ENCODE data around the gene BICRAL.
"Not testable (repeated sequence)": the region's sequence is repeated elsewhere in the genome, so short reads cannot be mapped to it uniquely, and the experiment has no call there.

The BICRAL gene

DNA sequence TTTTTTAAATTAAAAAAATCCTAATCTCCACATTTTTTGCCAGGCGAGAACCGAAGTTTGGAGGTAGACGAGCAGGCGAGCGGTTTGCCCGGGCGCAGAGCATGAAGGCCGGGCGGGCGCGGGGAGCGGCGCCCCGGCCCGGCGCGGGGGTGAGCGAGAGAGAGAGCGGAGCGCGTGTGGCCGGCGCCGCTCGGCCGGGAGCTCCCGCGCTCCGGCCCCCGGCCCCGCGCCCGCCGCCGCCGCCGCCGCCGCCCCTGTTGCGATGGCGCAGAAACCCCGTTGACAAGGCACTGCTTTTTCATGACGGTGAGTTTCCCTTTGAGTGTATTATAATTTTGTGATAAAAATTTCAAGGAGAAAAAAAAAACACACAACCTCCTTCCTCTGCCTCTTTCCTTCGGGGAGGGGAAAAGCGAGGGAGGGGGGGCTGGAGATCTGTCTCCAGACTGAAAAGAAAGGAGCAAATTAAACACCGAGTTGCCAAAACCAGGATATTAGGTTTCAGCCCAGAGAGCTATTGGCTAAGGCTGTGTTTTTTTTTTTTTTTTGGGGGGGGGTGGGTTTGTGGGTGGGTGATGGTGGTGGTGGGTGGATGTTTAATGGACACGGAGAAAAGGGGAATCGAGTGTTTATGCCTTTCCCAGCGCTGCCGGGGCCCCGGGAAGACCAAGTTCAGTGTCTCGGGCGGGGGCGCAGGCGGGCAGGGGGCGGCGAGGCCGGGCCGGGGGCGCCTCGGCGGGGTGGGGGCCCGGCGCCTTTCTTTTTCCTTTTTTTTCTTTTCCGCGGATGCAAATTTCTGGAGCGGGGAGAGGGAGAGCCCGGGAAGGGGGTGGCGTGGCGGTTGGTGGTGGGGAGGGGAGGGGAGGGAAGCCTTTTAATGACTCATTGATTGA, at the start of gene BICRAL:
TSS of gene BICRAL (plus strand) at position 257 of the 893 bp plus-strand sequence. CDS start 39,971 bp downstream, outside the sequence.
- DNase-seq (ENCODE audit: low read depth): peak; percentile 51

DNA sequence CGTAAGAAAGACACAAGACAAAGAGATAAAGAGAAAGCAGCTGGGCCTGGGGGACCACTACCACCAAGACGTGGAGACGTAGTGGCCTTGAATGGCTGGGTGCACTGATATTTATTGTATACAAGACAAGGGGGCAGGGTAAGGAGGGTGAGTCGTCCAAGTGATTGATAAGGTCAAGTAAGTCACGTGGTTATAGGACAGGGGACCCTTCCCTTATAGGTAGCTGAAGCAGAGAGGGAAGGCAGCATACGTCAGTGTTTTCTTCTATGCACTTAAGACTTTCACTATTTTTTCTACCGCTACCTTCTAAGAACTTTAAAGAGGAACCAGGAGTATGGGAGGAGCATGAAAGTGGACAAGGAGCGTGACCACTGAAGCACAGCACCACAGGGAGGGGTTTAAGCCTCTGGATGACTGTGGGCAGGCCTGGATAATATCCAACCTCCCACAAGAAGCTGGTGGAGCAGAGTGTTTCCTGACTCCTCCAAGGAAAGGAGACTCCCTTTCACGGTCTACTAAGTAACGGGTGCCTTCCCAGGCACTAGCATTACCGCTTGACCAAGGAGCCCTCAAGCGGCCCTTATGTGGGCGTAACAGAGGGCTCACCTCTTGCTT, 47.9 kb upstream of the BICRAL start:
- DNase-seq (ENCODE audit: low read depth): not testable (repeated sequence)

GRCh38 chr6:42735976-42736375, 45.9 kb upstream of the BICRAL start:
- no peak for DNase-seq (ENCODE audit: low read depth)

DNA sequence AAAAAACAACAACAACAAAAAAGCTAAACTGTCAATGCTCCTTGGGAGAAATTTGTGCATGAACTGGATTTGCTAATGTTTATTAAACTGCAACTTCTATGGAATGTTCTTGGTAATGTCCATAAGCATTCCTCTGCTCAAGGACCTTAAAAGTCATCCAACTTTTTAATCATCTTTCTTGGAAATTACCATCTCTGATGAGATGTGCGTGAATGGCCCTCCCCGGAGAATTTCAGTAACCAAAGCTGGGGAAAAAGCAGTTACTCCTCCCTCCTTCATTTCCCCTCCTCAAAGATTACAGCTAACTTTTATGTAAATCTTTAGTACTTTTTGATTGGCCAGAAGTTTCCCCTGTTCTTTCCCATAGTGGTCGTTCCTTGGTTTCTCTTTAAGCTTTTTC, 41.1 kb upstream of the BICRAL start:
- no peak for DNase-seq (ENCODE audit: low read depth)

DNA sequence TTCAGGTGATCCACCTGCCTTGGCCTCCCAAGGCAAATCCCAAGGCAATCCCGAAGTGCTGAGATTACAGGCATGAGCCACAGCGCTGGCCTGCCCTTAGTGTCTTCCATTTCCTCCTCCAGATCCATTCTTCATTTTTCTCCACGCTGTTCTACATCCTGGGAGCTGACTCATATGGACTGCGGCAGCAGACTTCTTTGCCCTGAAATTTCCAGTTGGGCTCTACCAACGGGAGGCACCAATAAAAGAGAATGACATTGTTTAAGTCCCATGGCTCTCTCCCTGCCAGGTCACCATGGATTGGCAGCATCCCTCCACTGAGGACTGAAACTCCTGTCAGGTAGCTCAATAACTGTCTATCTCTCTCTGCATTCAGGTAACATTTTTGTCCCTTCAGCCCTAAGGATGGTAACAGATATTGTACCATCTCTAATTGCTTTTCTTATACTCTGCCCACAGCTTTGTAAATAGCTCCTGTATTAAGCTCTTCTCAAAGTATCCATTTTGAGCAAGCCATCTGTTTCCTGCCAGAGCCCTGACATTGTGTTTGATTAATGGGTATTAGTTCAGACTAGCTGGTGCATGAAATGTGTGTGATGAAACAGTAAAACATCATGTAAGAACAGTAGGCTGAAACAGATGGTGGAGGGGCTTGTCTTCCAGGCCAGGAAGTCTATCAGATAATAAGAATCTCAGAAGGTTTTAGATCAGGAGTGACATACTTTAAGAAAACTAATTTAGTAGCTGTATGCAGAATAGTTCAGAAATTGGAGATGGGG, 39.5 kb upstream of the BICRAL start:
- DNase-seq (ENCODE audit: low read depth): no peak

DNA sequence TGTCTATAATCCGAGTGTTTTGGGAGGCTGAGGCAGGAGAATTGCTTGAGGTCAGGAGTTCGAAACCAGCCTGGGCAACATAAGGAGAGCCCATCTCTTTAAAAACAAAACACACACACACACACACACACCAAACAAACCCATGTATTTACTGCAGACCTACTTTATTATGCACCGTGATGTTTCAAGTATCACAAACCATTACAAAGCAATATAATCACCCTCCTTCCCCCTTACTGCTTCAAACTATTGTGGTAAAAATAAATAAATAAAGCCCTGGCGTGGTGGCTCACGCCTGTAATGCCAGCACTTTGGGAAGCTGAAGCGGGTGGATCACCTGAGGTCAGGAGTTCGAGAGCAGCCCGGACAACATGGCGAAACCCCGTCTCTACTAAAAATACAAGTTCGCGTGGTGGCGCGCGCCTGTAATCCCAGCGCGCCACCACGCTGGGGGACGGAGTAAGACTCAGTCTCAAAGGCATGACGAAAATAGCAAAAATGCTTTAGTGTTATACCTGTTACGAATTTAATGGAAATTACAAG, 37.4 kb upstream of the BICRAL start:
- no peak for DNase-seq (ENCODE audit: low read depth)

DNA sequence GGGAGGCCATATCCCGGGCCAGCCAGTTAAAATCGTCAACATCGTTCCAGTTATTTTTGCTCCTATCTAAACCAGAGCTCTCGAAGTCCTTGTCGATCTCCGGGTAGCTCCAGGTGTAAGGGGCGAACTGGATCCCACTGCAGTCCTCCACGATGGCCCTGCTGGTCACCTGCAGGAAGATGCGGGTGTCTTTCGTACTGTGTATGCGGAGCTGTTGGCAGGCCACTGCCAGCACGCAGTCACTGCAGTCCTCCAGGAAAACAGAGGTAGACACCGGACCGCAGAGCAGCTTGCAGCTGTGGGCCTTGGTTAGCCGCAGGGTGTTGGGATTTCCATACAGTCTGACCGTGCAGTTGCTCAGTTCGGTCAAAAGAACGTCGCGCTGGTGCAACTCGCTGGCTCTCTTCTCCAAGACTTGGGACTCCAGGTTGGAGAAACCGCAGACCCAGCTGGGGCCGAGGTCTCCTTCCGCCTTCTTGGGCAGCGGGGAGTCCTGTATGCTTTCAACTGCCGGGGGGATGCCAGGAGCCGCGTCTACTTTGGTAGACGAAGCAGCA, 36.7 kb upstream of the BICRAL start:
- peak; percentile 4 for DNase-seq (ENCODE audit: low read depth)

GRCh38 chr6:42745640-42746462, 36.0 kb upstream of the BICRAL start, which contains the start of gene TBCC:
TBCC (minus strand) TSS chr6:42746103; CDS start chr6:42746073, 30 bp downstream.
- DNase-seq (ENCODE audit: low read depth): peak; percentile 88

DNA sequence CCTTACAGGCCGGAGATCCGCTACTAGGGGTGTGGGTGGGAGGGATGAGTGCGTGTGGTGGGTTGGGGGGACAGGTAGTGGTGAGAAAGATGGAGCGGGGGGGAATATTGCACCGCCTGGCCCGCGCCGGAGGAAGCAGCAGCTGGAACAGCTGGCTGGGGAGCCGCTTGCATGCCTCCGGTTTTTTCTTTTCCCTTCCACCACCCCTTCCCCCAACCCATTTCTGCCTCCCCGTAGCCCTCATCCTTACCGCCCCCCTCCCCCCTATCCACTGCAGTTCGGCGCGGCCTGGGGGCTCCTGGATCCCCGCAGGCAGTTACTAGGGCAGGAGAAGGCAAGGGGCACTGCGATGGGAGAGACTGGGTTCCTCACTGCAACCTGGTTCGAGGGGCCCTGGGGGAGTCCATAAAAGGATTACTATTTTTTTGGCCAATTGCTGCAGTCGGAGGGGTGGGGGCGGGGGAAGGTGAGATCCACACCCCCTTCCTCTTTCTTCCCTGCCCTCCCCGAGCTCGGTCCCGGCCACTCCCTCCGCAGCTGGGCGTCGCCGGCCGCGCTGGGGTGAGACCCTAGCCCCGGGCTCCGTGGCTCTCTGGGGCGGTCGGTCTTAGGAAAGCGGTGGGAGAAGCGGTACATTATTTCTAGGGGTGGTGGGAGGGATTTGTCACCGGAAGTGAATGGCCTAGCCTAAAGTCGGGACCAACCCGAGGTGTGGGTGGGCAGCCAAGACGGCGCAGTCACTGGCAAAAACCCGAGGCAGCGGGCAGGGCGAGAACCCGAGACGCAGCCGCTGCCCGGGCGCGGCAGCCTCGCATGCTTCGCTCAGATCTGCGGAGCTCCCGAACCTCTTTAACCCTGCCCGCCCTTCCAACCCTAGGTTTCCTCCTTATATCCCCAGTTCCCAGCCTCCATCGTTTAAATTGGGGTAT, 35.1 kb upstream of the BICRAL start:
- peak; percentile 71 for DNase-seq (ENCODE audit: low read depth)

GRCh38 chr6:42748203-42748898, 33.5 kb upstream of the BICRAL start:
- DNase-seq (ENCODE audit: low read depth): no peak

DNA sequence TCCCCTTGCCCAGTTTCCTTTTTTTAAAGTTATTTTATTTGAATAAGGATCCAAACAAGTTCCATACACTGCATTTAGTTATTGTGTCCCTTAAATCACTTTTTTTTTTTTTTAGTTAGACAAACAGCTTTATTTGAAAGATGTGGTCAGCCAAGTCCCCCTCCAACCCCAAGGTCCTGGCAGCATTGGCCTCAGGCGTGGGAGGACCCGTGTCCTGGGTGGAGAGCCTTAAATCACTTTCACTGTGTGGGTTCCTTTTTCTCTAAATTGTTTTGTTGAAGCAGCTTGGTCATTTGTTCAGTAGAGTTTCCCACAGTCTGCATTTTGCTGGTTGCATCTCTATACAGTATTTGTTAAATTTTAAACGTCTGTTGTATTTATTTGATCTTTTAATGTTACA, 30.8 kb upstream of the BICRAL start:
- no peak for DNase-seq (ENCODE audit: low read depth)

GRCh38 chr6:42754759-42755158, 27.1 kb upstream of the BICRAL start:
- no peak for DNase-seq (ENCODE audit: low read depth)

GRCh38 chr6:42756722-42757121, 25.1 kb upstream of the BICRAL start:
- DNase-seq (ENCODE audit: low read depth): no peak

DNA sequence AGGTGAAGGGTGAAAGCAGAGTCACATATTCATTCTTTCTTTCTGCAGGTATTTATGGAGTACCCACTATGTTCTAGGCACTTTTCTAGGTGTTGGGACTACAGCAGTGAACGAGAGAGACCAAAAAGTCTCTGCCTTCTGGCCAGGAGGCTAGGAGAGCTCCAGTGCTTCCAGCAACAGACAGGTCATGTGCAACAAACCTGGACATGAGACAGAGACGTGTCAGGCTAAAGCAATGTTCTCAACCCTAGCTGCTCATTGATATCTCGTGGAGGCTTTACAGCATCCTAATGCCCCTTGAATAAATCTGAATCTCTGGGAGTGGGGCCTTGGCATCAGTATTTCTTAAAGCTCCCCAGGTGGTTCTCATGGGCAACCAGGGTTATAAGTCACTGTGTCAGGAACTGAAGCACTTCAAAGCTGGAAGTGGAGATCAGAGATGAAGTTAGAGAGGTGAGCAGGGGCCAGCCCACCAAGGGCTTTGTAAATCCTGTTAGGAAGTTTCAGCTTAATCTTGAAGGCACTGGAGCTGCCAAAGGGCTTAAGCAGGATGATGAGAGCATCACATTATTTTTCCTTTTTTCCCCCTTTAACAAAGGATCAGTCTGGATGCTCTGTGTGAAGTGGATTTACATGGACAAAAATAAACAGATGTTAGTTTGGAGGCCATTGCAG, 23.0 kb upstream of the BICRAL start:
- no peak for DNase-seq (ENCODE audit: low read depth)

- no peak for DNase-seq (ENCODE audit: low read depth)
Measured at GRCh38 chr6:42761287-42762067, 20.4 kb upstream of the BICRAL start.

GRCh38 chr6:42762426-42762859, 19.4 kb upstream of the BICRAL start:
- DNase-seq (ENCODE audit: low read depth): no peak

DNA sequence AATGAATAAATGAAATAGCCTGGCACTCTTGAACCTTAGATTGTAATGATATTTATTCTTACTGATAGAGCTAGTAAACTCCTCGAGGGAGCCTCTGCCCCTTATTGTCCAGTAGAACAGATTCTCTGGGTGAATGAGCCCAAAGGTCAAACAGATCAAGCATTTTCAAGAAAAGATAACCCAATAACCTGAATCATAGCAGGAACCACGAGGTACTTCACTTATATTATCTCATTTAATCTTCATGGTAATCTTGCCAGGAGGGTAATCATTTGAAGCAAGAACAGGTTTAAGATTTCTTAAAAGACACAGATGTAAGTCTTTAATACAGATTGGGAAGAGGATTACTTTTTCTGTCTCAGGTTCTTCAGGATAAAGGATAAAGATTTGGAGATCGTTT, 18.9 kb upstream of the BICRAL start:
- DNase-seq (ENCODE audit: low read depth): no peak

Data from activated T-helper 1 cell treated with Interleukin-2 at 50 U/mL for 16 hours (primary cell).